HCT116 (cell line): ENCODE measurements around the gene VTI1B. TPM values are rescaled to one million over a fixed set of nuclear protein-coding genes. Genes with fewer than 3 reads are reported as not detected.

Source experiments
- ATAC-seq: fragments of 200-7000 bp; cut with Tn5 transposase; 2 replicates; pipeline ENCODE4 v1.9.1; 2020; ENCODE audit warnings: mild to moderate bottlenecking, moderate library complexity
- BruUV-seq: library from RNA; stranded (reverse); fragments of 400-500 nt; replicated peaks from 2 replicates; lab custom pipeline; 2021; lab: Mats Ljungman, UMichigan
- CTCF ChIA-PET: fragments of 300-600 bp; sonication (Branson Sonifier 250); formaldehyde crosslinking; loops from one replicate; lab custom pipeline; 2021; ENCODE audit warnings: antibody characterized with exemption; lab: Charles Lee
- POLR2A ChIA-PET: fragments of 300-600, 350-600 bp; sonication (Branson Sonifier 250); formaldehyde crosslinking; loops from one replicate; lab custom pipeline; 2021; ENCODE audit warnings: antibody characterized with exemption; lab: Charles Lee
- RAD21 ChIA-PET, 2 experiments: fragments of 300-600 bp; sonication (Branson Sonifier 250); formaldehyde crosslinking; loops; one replicate each; lab custom pipeline; 2023; ENCODE audit warnings: low total read pairs in 2 of 2; ENCODE audit not compliant: uncharacterized antibody in 2 of 2, unreplicated experiment in 2 of 2, low non-redundant PET in 1 of 2; lab: Charles Lee
- DNase-seq: peaks from one replicate; pipeline ENCODE4 v3.0.0-alpha.2; 2010; ENCODE audit warnings: low read depth, low spot score
- H2AFZ ChIP-seq: fragments of 200-600 bp; shearing (Covaris generic), sonication (generic); 2 replicates; pipeline ENCODE4 v1.6.1; 2017; ENCODE audit warnings: low read depth, mixed run types, mixed read lengths, antibody characterized with exemption, low read length; ENCODE audit not compliant: poor library complexity, severe bottlenecking
- H3K27ac ChIP-seq: 2 replicates; pipeline ENCODE4 v1.5.1; 2012; ENCODE audit warnings: low read depth, low read length
- H3K27me3 ChIP-seq: fragments of 200-600 bp; sonication (generic); 2 replicates; pipeline ENCODE4 v1.6.1; 2016; ENCODE audit warnings: mixed run types, low read length, mixed read lengths; ENCODE audit not compliant: insufficient read depth
- H3K36me3 ChIP-seq, 2 experiments: fragments of 200-500 bp in 1 of 2; fragments of 200-600 bp in 1 of 2; sonication (Bioruptor generic) in 1 of 2; sonication (generic) in 1 of 2; 2 replicates each; pipeline versions ENCODE4 v1.5.1 to v1.6.1; 2014 to 2016; ENCODE audit warnings: low read length in 2 of 2, inconsistent platforms in 1 of 2, mixed read lengths in 1 of 2, mixed run types in 1 of 2; ENCODE audit not compliant: insufficient read depth in 2 of 2, control insufficient read depth in 1 of 2
- H3K4me1 ChIP-seq, 2 experiments: fragments of 200-600 bp in 1 of 2; sonication (generic) in 1 of 2; 2 replicates each; pipeline versions ENCODE4 v1.5.1 to v1.6.1; 2012 to 2017; ENCODE audit warnings: low read length in 2 of 2, inconsistent platforms in 1 of 2, mild to moderate bottlenecking in 1 of 2, mixed read lengths in 1 of 2, mixed run types in 1 of 2, moderate library complexity in 1 of 2; ENCODE audit not compliant: insufficient read depth in 2 of 2, control insufficient read depth in 1 of 2
- H3K4me2 ChIP-seq: fragments of 200-600 bp; sonication (generic); 2 replicates; pipeline ENCODE4 v1.6.1; 2017; ENCODE audit warnings: mixed run types, low read length, mixed read lengths
- H3K4me3 ChIP-seq, 2 experiments: fragments of 200-600 bp in 1 of 2; sonication (generic) in 1 of 2; replicated peaks in 1 of 2; 2 replicates each; pipeline ENCODE4 v1.5.1; 2011 to 2016; ENCODE audit warnings: low read length in 2 of 2, control low read depth in 1 of 2, low read depth in 1 of 2, mild to moderate bottlenecking in 1 of 2, mixed read lengths in 1 of 2, mixed run types in 1 of 2
- H3K79me2 ChIP-seq: fragments of 200-600 bp; sonication (generic); 2 replicates; pipeline ENCODE4 v1.6.1; 2017; ENCODE audit warnings: mild to moderate bottlenecking, mixed run types, low read length, moderate library complexity, mixed read lengths; ENCODE audit not compliant: insufficient read depth
- H3K9ac ChIP-seq: fragments of 200-600 bp; sonication (generic); 2 replicates; pipeline ENCODE4 v1.6.1; 2016; ENCODE audit warnings: low read length, mixed read lengths
- H3K9me2 ChIP-seq: fragments of 200-600 bp; sonication (generic), shearing (Covaris generic); 2 replicates; pipeline ENCODE4 v1.6.1; 2017; ENCODE audit warnings: mixed run types, mild to moderate bottlenecking, moderate library complexity; ENCODE audit not compliant: insufficient read depth
- H3K9me3 ChIP-seq, 2 experiments: fragments of 200-500 bp in 1 of 2; fragments of 200-600 bp in 1 of 2; sonication (Bioruptor generic) in 1 of 2; sonication (generic) in 1 of 2; 2 replicates each; pipeline ENCODE4 v1.6.1; 2014 to 2017; ENCODE audit warnings: low read length in 2 of 2, mixed read lengths in 2 of 2, inconsistent platforms in 1 of 2, low read depth in 1 of 2, mild to moderate bottlenecking in 1 of 2, mixed run types in 1 of 2, moderate library complexity in 1 of 2; ENCODE audit not compliant: control insufficient read depth in 1 of 2, insufficient read depth in 1 of 2
- H4K20me1 ChIP-seq: fragments of 200-600 bp; sonication (generic), shearing (Covaris generic); 2 replicates; pipeline ENCODE4 v1.6.1; 2017; ENCODE audit warnings: mixed run types, mild to moderate bottlenecking, moderate library complexity; ENCODE audit not compliant: insufficient read depth
- CBX3 ChIP-seq: IDR thresholded peaks from 2 replicates; pipeline ENCODE4 v1.6.1; 2012; ENCODE audit warnings: low read depth
- CEBPB ChIP-seq: IDR thresholded peaks from 2 replicates; pipeline ENCODE4 v1.6.1; 2012; ENCODE audit warnings: low read depth
- EGR1 ChIP-seq: IDR thresholded peaks from 2 replicates; pipeline ENCODE4 v1.6.1; 2012; ENCODE audit warnings: low read depth
- ELF1 ChIP-seq: IDR thresholded peaks from 2 replicates; pipeline ENCODE4 v1.6.1; 2012; ENCODE audit warnings: low read depth, borderline replicate concordance
- EZH2 ChIP-seq: fragments of 200-600 bp; sonication (generic); IDR thresholded peaks from 2 replicates; pipeline ENCODE4 v1.6.1; 2017; ENCODE audit warnings: antibody characterized with exemption, mixed run types
- EZH2phosphoT487 ChIP-seq: fragments of 200-600 bp; IDR thresholded peaks from 2 replicates; pipeline ENCODE4 v1.6.1; 2018; ENCODE audit warnings: antibody characterized with exemption, borderline replicate concordance
- FOSL1 ChIP-seq: IDR thresholded peaks from 2 replicates; pipeline ENCODE4 v1.6.1; 2012; ENCODE audit warnings: low read depth
- JUND ChIP-seq: IDR thresholded peaks from 2 replicates; pipeline ENCODE4 v1.6.1; 2012
- POLR2AphosphoS5 ChIP-seq: IDR thresholded peaks from 2 replicates; pipeline ENCODE4 v1.6.1; 2011; ENCODE audit warnings: mild to moderate bottlenecking, low read depth, low read length, moderate library complexity
- SIN3A ChIP-seq: IDR thresholded peaks from 2 replicates; pipeline ENCODE4 v1.6.1; 2012; ENCODE audit warnings: low read depth
- SP1 ChIP-seq: IDR thresholded peaks from 2 replicates; pipeline ENCODE4 v1.6.1; 2012; ENCODE audit warnings: low read depth
- SRF ChIP-seq: IDR thresholded peaks from 2 replicates; pipeline ENCODE4 v1.6.1; 2012; ENCODE audit warnings: low read depth
- TCF7L2 ChIP-seq: IDR thresholded peaks from 2 replicates; pipeline ENCODE4 v1.7.0; 2011; ENCODE audit warnings: borderline replicate concordance, inconsistent platforms; ENCODE audit not compliant: insufficient read depth, insufficient read length; ENCODE audit errors: extremely low read depth
- YY1 ChIP-seq: IDR thresholded peaks from 2 replicates; pipeline ENCODE4 v1.6.1; 2011; ENCODE audit warnings: low read length, low read depth, moderate library complexity, mild to moderate bottlenecking; ENCODE audit not compliant: insufficient replicate concordance; ENCODE audit errors: extremely low read depth
- ZNF274 ChIP-seq: fragments of 200-500 bp; sonication (Bioruptor generic); IDR thresholded peaks from 2 replicates; pipeline ENCODE4 v1.6.1; 2014; ENCODE audit warnings: mild to moderate bottlenecking, low read depth, low read length, inconsistent platforms
- intact Hi-C: fragments of 100-400 bp; cut with micrococcal nuclease; formaldehyde crosslinking; loops from 2 replicates; pipeline ENCODE4 v1.10.0; 2022
- total RNA-seq: library from RNA; stranded (reverse); gene quantifications from one replicate; pipeline ENCODE4 v1.2.1, GENCODE V29; 2021; ENCODE audit not compliant: unreplicated experiment
- TF ChIP-seq, protein P1 (sequence below): IDR thresholded peaks from 2 replicates; pipeline ENCODE4 v1.6.1; 2011; ENCODE audit warnings: mild to moderate bottlenecking, low read length, moderate library complexity; ENCODE audit not compliant: insufficient replicate concordance; ENCODE audit errors: extremely low read depth
- TF ChIP-seq, protein P2 (sequence below): IDR thresholded peaks from 2 replicates; pipeline ENCODE4 v1.6.1; 2012; ENCODE audit warnings: low read depth
- TF ChIP-seq, protein P3 (sequence below): IDR thresholded peaks from 2 replicates; pipeline ENCODE4 v1.6.1; 2012

The VTI1B gene
- total RNA-seq, 1 experiment from 2014 or later, result 86.3 TPM

DNA sequence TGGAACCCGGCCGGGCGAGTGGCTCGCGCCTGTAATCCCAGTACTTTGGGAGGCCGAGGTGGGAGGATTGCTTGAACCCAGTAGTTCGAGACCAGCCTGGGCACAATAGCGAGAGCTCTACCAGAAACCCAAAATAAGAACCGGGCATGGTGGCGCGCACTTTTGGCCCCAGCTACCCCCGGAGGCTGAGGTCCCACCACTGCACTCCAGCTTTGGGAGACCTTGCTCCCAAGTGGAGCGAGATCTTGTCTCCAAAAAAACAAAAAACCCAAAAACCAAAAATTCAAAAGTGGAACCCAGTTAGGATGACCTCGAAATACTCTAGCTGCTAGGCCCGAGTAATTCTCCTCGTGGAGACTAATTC is 769 bp upstream of the VTI1B start:
- no peaks in the 10 kb centered on the region for H3K9me3 ChIP-seq
- no peak overlapping the region for H2AFZ ChIP-seq
- POLR2A ChIA-PET, result interaction anchor here (1.1 kb wide), 1 partner anchor 20 kb away, joined by 3 read pairs; the partner anchor contains the start of gene RDH11
- peak overlapping the region; percentile 83 for H3K4me2 ChIP-seq
- DNase-seq (no peak), ATAC-seq (no peak)
- no peaks in the 10 kb centered on the region for H4K20me1 ChIP-seq
- H3K9me2 ChIP-seq, result no peaks in the 10 kb centered on the region
- TF ChIP-seq SRF, result no peak
- TF ChIP-seq EGR1, result no peak
- no peak for TF ChIP-seq ZNF274
- no peak for TF ChIP-seq CBX3
- TF ChIP-seq SIN3A, result no peak
- TF ChIP-seq, protein P1, sequence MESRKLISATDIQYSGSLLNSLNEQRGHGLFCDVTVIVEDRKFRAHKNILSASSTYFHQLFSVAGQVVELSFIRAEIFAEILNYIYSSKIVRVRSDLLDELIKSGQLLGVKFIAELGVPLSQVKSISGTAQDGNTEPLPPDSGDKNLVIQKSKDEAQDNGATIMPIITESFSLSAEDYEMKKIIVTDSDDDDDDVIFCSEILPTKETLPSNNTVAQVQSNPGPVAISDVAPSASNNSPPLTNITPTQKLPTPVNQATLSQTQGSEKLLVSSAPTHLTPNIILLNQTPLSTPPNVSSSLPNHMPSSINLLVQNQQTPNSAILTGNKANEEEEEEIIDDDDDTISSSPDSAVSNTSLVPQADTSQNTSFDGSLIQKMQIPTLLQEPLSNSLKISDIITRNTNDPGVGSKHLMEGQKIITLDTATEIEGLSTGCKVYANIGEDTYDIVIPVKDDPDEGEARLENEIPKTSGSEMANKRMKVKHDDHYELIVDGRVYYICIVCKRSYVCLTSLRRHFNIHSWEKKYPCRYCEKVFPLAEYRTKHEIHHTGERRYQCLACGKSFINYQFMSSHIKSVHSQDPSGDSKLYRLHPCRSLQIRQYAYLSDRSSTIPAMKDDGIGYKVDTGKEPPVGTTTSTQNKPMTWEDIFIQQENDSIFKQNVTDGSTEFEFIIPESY, result no peak
- no peak for TF ChIP-seq POLR2AphosphoS5
- no peak for TF ChIP-seq TCF7L2
- TF ChIP-seq ELF1, result no peak
- TF ChIP-seq SP1, result no peak
- no peak for TF ChIP-seq JUND
- TF ChIP-seq, protein P2, sequence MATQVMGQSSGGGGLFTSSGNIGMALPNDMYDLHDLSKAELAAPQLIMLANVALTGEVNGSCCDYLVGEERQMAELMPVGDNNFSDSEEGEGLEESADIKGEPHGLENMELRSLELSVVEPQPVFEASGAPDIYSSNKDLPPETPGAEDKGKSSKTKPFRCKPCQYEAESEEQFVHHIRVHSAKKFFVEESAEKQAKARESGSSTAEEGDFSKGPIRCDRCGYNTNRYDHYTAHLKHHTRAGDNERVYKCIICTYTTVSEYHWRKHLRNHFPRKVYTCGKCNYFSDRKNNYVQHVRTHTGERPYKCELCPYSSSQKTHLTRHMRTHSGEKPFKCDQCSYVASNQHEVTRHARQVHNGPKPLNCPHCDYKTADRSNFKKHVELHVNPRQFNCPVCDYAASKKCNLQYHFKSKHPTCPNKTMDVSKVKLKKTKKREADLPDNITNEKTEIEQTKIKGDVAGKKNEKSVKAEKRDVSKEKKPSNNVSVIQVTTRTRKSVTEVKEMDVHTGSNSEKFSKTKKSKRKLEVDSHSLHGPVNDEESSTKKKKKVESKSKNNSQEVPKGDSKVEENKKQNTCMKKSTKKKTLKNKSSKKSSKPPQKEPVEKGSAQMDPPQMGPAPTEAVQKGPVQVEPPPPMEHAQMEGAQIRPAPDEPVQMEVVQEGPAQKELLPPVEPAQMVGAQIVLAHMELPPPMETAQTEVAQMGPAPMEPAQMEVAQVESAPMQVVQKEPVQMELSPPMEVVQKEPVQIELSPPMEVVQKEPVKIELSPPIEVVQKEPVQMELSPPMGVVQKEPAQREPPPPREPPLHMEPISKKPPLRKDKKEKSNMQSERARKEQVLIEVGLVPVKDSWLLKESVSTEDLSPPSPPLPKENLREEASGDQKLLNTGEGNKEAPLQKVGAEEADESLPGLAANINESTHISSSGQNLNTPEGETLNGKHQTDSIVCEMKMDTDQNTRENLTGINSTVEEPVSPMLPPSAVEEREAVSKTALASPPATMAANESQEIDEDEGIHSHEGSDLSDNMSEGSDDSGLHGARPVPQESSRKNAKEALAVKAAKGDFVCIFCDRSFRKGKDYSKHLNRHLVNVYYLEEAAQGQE, result no peak
- TF ChIP-seq EZH2phosphoT487, result no peak
- TF ChIP-seq FOSL1, result no peak
- no peak for TF ChIP-seq CEBPB
- TF ChIP-seq YY1, result no peak
- TF ChIP-seq EZH2, result no peak
- TF ChIP-seq, protein P3, sequence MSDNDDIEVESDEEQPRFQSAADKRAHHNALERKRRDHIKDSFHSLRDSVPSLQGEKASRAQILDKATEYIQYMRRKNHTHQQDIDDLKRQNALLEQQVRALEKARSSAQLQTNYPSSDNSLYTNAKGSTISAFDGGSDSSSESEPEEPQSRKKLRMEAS, result no peak
- CTCF ChIA-PET, result interaction anchor here (2.5 kb wide), 1 partner anchor 29 kb away, joined by 13 read pairs; no protein-coding TSS in a partner anchor
- H3K9ac ChIP-seq, result peak overlapping the region; percentile 80
- peaks cover 14% of the 10 kb centered on the region in 2 experiments; a peak in 3 of 4 replicates for H3K36me3 ChIP-seq
- peak overlapping the region; percentile 68 to 80 for H3K4me3 ChIP-seq
- H3K27ac ChIP-seq, result peak overlapping the region; percentile 94
- H3K27me3 ChIP-seq, result no peaks in the 10 kb centered on the region
- RAD21 ChIA-PET, result no interaction called here
- H3K4me1 ChIP-seq, result peaks cover 4 to 19% of the 10 kb centered on the region in 2 experiments
- intact Hi-C loops, result no loop called here
- TSS peak; percentile 79 for BruUV-seq
- H3K79me2 ChIP-seq, result peaks cover 44% of the 10 kb centered on the region
